ENCODE data around the gene CDCP1. TPM values are rescaled to one million over a fixed set of nuclear protein-coding genes. Genes with fewer than 3 reads are reported as not detected.

Gene CDCP1
- total RNA-seq, 4 donors from 2014 or later = 29.7 to 68.3 (median 61.5) TPM

- TF ChIP-seq CTCF (IDR thresholded peaks at IDR 0.05) = no peak
- TF ChIP-seq POLR2A (IDR thresholded peaks at IDR 0.05) = no peak
- no peaks in the 10 kb centered on the region for H3K4me1 ChIP-seq
These were observed 7.7 kb upstream of the CDCP1 start for GRCh38 chr3:45153658-45154437.

GRCh38 chr3:45152307-45152706 lies 6.1 kb upstream of the CDCP1 start:
- no peaks in the 10 kb centered on the region for H3K9me3 ChIP-seq
- H3K4me3 ChIP-seq = no peak overlapping the region
- H3K4me1 ChIP-seq = no peaks in the 10 kb centered on the region
- no peak overlapping the region for H3K27ac ChIP-seq
- TF ChIP-seq POLR2A (IDR thresholded peaks at IDR 0.05) (no peak), CTCF (IDR thresholded peaks at IDR 0.05) (no peak)
- no peak for DNase-seq
- no peaks in the 10 kb centered on the region for H3K36me3 ChIP-seq
- no peaks in the 10 kb centered on the region for H3K27me3 ChIP-seq

More at GRCh38 chr3:45153658-45154437, 7.7 kb upstream of the CDCP1 start:
- Histone ChIP-seq H3K4me3 (no peak overlapping the region), H3K27me3 (no peaks in the 10 kb centered on the region), H3K36me3 (no peaks in the 10 kb centered on the region), H3K9me3 (no peaks in the 10 kb centered on the region), H3K27ac (no peak overlapping the region)
- no peak for DNase-seq

- no peak overlapping the region for H3K4me3 ChIP-seq
- DNase-seq = no peak
- H3K27me3 ChIP-seq = no peaks in the 10 kb centered on the region
- H3K4me1 ChIP-seq = peaks cover 0 to 2% (median 0%) of the 10 kb centered on the region in 4 donors
- no peak overlapping the region for H3K27ac ChIP-seq
- TF ChIP-seq CTCF (IDR thresholded peaks at IDR 0.05) (no peak), POLR2A (IDR thresholded peaks at IDR 0.05) (no peak)
- no peaks in the 10 kb centered on the region for H3K36me3 ChIP-seq
- H3K9me3 ChIP-seq = no peaks in the 10 kb centered on the region
These were observed 4.9 kb upstream of the CDCP1 start for GRCh38 chr3:45151100-45151499.

GRCh38 chr3:45148921-45149320 lies 2.7 kb upstream of the CDCP1 start:
- Histone ChIP-seq H3K4me1 (peaks cover 0 to 7% (median 3%) of the 10 kb centered on the region in 4 donors), H3K4me3 (no peak overlapping the region), H3K27me3 (no peaks in the 10 kb centered on the region), H3K27ac (no peak overlapping the region), H3K36me3 (no peaks in the 10 kb centered on the region), H3K9me3 (no peaks in the 10 kb centered on the region)
- DNase-seq = no peak
- no peak for TF ChIP-seq CTCF (IDR thresholded peaks at IDR 0.05)
- no peak for TF ChIP-seq POLR2A (IDR thresholded peaks at IDR 0.05)

- Histone ChIP-seq H3K27ac (peak overlapping the region in 3 of 4 donors; percentile 83 to 95 (median 83)), H3K36me3 (no peaks in the 10 kb centered on the region), H3K4me3 (peak overlapping the region; percentile 38 to 93 (median 54)), H3K9me3 (no peaks in the 10 kb centered on the region), H3K4me1 (peaks cover 0 to 20% (median 6%) of the 10 kb centered on the region in 4 donors), H3K27me3 (no peaks in the 10 kb centered on the region)
- TF ChIP-seq POLR2A (IDR thresholded peaks at IDR 0.05) = no peak
- no peak for TF ChIP-seq CTCF (IDR thresholded peaks at IDR 0.05)
- no peak for DNase-seq
These were observed 955 bp downstream of the CDCP1 start for GRCh38 chr3:45145223-45145622.
